Cerebellar nuclear complex (tissue), 1 donor: Measurements from ENCODE around the gene LIME1.

Experiments
- DNase-seq, 2 experiments: peaks; one replicate each; lab custom pipeline; 2025; lab: John Stamatoyannopoulos, UW

The LIME1 gene

GRCh38 chr20:63750807-63751470 lies 14.5 kb downstream of the LIME1 start:
- no peak for DNase-seq

GRCh38 chr20:63751471-63752271 lies 15.2 kb downstream of the LIME1 start:
- no peak for DNase-seq

GRCh38 chr20:63752411-63753101 lies 16.1 kb downstream of the LIME1 start:
- DNase-seq, result no peak

- no peak for DNase-seq
These were observed 16.9 kb downstream of the LIME1 start for GRCh38 chr20:63753381-63753780.

GRCh38 chr20:63754008-63754407 lies 17.5 kb downstream of the LIME1 start:
- DNase-seq, result no peak

- DNase-seq, result no peak
These were observed 19.6 kb downstream of the LIME1 start for GRCh38 chr20:63755933-63756647.

- DNase-seq, result no peak
These were observed 20.2 kb downstream of the LIME1 start for GRCh38 chr20:63756648-63756991.

GRCh38 chr20:63758152-63758551 lies 21.7 kb downstream of the LIME1 start:
- no peak for DNase-seq

GRCh38 chr20:63759377-63759901 lies 23.0 kb downstream of the LIME1 start:
- no peak for DNase-seq

GRCh38 chr20:63765082-63765873 lies 28.8 kb downstream of the LIME1 start:
- DNase-seq, result no peak

GRCh38 chr20:63765902-63766301 lies 29.4 kb downstream of the LIME1 start:
- DNase-seq, result no peak

GRCh38 chr20:63766695-63767426 lies 30.4 kb downstream of the LIME1 start:
- DNase-seq, result no peak

GRCh38 chr20:63767456-63767855 lies 31.0 kb downstream of the LIME1 start:
- no peak for DNase-seq

- no peak for DNase-seq
These were observed 31.4 kb downstream of the LIME1 start for GRCh38 chr20:63767886-63768285.

- DNase-seq, result no peak
These were observed 32.4 kb downstream of the LIME1 start for GRCh38 chr20:63768591-63769515.

- no peak for DNase-seq
These were observed 33.5 kb downstream of the LIME1 start for GRCh38 chr20:63769891-63770474.

GRCh38 chr20:63771046-63771707 lies 34.7 kb downstream of the LIME1 start:
- DNase-seq, result no peak

- no peak for DNase-seq
These were observed 36.5 kb downstream of the LIME1 start for GRCh38 chr20:63772781-63773518.
